IPS DF 4.7 (cell line): ENCODE measurements around the gene OLFML3.
"Not testable (repeated sequence)": the region's sequence is repeated elsewhere in the genome, so short reads cannot be mapped to it uniquely, and the experiment has no call there.

Source experiments
- DNase-seq: peaks from one replicate; pipeline ENCODE4 v3.0.0-alpha.2; 2013; ENCODE audit warnings: low spot score; ENCODE audit errors: extremely low read depth

The OLFML3 gene

GRCh38 chr1:113991467-113991997, 12.3 kb downstream of the OLFML3 start:
- DNase-seq = no peak

- DNase-seq = no peak
Observed at GRCh38 chr1:113993072-113993471, 13.8 kb downstream of the OLFML3 start.

GRCh38 chr1:113993766-113994165, 14.5 kb downstream of the OLFML3 start:
- DNase-seq = no peak

- no peak for DNase-seq
Observed at GRCh38 chr1:113995382-113995781, 16.1 kb downstream of the OLFML3 start.

- DNase-seq = no peak
Observed at GRCh38 chr1:113998361-113998760, 19.1 kb downstream of the OLFML3 start.

GRCh38 chr1:113999233-113999632, 20.0 kb downstream of the OLFML3 start:
- no peak for DNase-seq

- DNase-seq = no peak
Observed at GRCh38 chr1:113999799-114000198, 20.5 kb downstream of the OLFML3 start.

GRCh38 chr1:114000406-114000805, 21.1 kb downstream of the OLFML3 start:
- no peak for DNase-seq

- no peak for DNase-seq
Observed at GRCh38 chr1:114002492-114003239, 23.4 kb downstream of the OLFML3 start.

GRCh38 chr1:114003431-114003830, 24.2 kb downstream of the OLFML3 start:
- no peak for DNase-seq

GRCh38 chr1:114006825-114007224, 27.6 kb downstream of the OLFML3 start:
- not testable (repeated sequence) for DNase-seq

- DNase-seq = no peak
Observed at GRCh38 chr1:114008480-114008941, 29.2 kb downstream of the OLFML3 start.

GRCh38 chr1:114008993-114009392, 29.7 kb downstream of the OLFML3 start:
- no peak for DNase-seq

GRCh38 chr1:114009393-114009792, 30.1 kb downstream of the OLFML3 start:
- DNase-seq = no peak

GRCh38 chr1:114010433-114011184, 31.3 kb downstream of the OLFML3 start:
- no peak for DNase-seq

GRCh38 chr1:114011796-114012195, 32.5 kb downstream of the OLFML3 start:
- DNase-seq = no peak

- no peak for DNase-seq
Observed at GRCh38 chr1:114015075-114015474, 35.8 kb downstream of the OLFML3 start.

- not testable (repeated sequence) for DNase-seq
Observed at GRCh38 chr1:114019724-114020123, 40.5 kb downstream of the OLFML3 start.

- DNase-seq = no peak
Observed at GRCh38 chr1:114021665-114022099, 42.4 kb downstream of the OLFML3 start.

GRCh38 chr1:114022877-114023276, 43.6 kb downstream of the OLFML3 start:
- DNase-seq = no peak

GRCh38 chr1:114023377-114023776, 44.1 kb downstream of the OLFML3 start:
- DNase-seq = no peak

GRCh38 chr1:114024049-114024448, 44.8 kb downstream of the OLFML3 start:
- no peak for DNase-seq
